NCI-H1092 treated with DMSO at 0.1 percent for 48 hours (cell line): ENCODE data around the gene PRDM5.
"Not testable (repeated sequence)": the region's sequence is repeated elsewhere in the genome, so short reads cannot be mapped to it uniquely, and the experiment has no call there.

Experiments used
- DNase-seq: peaks from one replicate; lab custom pipeline; 2025; lab: John Stamatoyannopoulos, UW

PRDM5 gene

DNA sequence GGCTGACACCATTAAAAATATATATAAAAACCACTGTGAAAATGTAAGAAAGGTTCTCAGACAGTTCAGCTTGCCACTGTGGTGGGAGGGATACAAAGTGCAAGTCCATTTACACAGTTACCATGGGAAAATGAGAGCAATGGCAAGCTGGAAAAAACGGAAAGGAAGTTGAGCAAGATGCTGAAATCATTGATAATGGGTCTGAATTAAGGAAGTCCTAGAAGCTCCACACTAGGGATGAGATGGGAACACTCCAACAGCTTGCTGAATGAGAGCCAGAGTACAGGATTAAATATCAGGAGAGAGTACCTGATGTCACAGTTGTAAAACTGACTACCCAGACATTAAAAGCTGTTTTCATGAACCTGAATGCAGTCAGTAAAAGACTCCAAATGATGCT is 218.6 kb downstream of the PRDM5 start:
- no peak for DNase-seq

GRCh38 chr4:120699354-120699753 is 223.2 kb downstream of the PRDM5 start:
- no peak for DNase-seq

DNA sequence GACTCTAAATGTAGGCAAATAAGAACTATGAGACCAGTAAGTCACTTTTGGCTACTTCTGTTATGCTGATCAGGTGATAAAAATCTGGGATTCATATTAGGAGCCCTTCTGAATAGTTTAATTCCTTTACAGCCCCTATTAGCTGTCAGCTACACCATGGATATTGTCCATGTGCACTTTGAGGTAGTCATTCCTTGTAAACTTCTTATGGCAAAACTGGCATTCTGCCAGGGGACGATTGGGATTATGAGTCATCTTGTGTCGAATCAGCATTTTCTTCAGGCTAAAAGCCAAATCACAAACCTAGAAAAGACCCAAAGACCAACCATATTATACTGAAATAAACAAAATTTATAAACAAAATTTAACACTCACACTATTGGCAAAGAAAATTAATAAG is 227.6 kb downstream of the PRDM5 start:
- no peak for DNase-seq

DNA sequence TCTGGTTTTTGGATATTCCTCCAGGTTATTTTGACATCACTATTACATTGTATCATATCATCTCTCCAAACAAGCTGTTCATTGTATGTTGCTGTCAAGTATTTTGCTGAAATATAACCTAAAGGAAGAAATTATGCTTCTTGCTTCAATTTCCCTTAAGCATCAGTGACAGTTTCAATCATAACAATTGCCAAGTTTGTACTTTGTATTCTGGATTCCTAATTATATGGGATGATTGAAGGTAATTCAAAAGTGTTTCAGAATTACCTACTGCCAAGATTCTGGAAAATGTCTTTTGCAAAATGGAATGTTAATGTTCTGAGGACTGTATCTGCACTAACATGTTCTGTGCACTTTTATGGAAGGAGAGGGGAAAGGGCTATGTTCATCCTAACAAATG is 228.7 kb downstream of the PRDM5 start:
- DNase-seq = no peak

GRCh38 chr4:120692964-120693363 is 229.6 kb downstream of the PRDM5 start:
- no peak for DNase-seq

DNA sequence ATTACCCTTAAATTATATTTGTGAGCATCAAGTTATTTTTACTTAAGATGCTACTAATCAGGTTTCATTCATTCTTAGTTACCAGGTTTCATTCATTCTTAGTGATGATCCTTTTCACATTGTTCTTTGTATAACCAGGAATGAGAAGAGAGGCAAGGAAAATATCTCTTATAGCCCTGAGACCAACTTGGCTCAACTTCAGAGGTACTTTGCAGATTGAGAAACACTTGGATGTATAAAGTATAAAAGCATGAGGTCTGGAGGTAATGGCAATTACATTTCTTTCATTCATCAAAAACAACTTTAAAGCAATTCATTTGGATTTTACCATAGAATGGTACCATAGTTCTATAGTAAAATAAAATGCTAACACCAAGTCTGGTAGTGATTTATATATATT is 231.0 kb downstream of the PRDM5 start:
- no peak for DNase-seq

DNA sequence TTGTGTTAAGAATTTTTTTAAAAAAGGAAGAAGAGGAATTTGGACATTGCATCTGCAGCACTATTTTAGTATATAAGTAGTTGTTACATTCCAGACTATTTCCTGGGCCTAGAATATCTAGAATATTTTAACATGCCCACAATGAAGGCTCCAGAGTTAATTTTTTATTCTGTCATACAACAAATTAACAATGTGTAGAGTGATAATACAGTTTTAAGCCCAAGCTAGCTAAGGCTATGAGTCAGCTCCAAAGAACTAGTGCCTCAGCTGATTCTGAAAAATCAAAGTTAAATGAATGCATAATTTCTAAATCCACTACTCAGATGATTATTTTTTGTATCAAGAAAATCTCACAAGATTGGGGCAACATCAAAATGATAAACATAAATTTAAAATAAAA is 231.4 kb downstream of the PRDM5 start:
- DNase-seq = no peak

DNA sequence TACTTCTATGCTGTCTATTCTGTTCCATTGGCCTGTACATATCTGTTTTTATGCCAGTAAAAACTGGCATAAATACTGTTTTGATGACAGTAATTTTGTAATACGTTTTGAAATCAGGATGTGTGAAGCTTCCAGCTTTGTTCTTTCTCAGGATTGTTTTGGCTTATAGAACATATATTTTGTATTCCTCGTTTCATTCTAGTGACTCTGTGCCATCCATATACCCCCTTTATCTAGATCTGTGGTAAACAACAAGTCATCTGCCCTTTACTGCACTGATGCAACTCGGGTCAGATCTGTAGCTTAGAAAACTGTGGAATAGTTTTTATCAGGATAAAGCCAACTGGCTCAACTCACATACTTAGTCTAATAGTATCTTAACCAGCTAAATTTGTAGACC is 233.7 kb downstream of the PRDM5 start:
- DNase-seq = no peak

DNA sequence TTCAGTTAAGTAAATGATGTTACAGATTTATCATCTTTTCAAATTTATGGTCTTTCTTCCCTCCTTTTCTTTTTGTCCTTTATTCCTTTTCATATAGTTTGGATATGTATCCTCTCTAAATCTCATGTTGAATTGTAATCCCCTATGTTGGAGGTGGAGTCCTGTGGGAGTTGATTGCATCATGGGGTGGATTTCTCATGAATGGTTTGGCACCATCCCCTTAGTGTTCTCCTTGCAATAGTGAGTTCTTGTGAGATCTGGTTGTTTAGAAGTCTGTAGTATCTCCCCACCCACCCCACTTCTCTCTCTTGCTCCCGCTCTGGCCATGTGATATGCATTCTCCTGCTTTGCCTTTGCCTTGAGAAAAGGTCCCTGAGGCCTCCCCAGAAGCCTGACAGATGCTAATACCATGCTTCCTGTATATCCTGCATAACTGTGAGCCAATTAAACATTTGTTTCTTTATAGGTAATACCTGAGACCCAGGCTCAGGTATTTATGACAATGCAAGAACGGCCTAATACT is 236.7 kb downstream of the PRDM5 start:
- DNase-seq = no peak

GRCh38 chr4:120683897-120684540 is 238.5 kb downstream of the PRDM5 start:
- DNase-seq = no peak

DNA sequence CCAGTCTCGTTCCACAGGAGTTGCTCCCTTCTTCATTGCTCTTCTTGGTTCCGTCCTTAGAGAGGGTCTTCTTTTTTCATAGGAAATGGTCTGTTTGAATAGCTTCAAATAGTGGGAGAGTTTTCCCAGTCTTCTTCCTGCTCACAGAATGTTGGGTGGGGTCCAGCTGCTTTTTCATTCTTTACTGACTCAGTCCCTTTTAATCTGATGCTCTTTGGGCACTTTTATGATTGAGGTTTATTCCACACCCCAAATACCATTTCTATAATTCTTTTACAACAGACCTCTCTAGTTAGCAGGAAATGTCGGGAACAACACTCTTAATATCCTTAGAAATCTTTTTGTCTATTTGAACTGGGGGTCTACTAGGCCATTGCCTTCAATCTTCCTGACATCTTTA is 239.5 kb downstream of the PRDM5 start:
- no peak for DNase-seq

DNA sequence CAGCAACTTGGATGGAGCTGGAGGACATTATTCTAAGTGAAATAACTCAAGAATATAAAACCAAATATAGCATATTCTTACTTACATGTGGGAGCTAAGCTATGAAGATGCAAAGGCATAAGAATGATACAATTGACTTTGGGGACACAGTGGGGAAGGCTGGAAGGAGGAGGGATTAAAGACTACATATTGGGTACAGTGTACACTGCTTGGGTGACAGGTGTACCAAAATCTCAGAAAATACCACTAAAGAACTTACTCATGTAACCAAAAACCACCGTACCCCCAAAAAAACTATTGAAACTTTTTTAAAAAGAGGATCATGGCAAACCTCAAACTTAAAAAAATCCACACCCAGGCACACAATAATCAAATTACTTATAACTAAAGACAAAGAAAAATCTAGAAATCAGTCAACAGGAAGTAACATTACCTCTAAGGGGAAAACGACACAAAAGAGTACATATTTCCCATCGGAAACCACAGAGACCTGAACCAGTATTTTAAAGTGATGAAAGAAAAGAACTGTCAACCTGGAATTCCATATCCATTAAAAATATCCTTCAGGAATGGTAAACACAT is 241.8 kb downstream of the PRDM5 start:
- DNase-seq = no peak

DNA sequence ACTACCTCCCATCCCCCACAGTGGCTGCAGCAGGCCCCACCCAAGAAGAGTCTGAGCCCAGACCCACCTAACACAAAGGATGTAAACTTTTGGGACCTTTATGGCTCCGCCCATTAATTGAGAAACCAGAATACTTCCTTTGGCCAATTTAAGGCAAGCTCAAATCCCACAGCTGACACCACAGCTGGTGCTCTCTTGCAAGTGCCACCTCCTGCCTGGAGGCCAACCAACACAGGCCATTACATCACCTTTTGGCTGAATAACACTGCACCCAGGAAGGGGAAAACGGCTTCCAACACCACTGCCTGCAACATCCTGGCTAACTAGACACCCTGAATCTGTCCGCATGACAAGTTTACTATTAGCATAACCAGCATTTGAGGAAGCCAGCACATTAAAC is 248.8 kb downstream of the PRDM5 start:
- no peak for DNase-seq

- DNase-seq = no peak
Measured at GRCh38 chr4:120672558-120673147, 249.9 kb downstream of the PRDM5 start.

GRCh38 chr4:120672076-120672475 is 250.4 kb downstream of the PRDM5 start:
- DNase-seq = no peak

GRCh38 chr4:120671538-120671937 is 251.0 kb downstream of the PRDM5 start:
- DNase-seq = no peak

- DNase-seq = no peak
Measured at GRCh38 chr4:120667102-120667501, 255.4 kb downstream of the PRDM5 start.

DNA sequence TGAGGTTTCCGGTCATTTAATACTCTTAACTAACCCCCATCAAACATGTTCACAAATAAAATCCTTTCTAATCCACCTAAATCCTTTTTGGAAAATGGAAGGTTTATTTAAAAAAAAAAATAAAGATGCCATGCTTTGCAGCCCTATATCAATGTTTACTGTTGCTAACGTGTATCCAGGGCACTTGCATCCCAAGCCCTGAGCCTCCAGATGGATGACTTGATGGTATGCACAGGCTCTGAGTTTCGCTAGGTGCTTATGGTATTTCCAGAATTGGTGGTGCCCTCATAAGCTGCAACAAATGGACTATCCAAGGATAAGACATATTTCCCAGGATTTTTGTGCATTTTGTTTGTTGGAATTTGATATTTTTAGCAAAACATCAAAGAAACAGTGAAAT is 257.7 kb downstream of the PRDM5 start:
- DNase-seq = no peak

- no peak for DNase-seq
Measured at GRCh38 chr4:120659616-120660170, 262.8 kb downstream of the PRDM5 start.

DNA sequence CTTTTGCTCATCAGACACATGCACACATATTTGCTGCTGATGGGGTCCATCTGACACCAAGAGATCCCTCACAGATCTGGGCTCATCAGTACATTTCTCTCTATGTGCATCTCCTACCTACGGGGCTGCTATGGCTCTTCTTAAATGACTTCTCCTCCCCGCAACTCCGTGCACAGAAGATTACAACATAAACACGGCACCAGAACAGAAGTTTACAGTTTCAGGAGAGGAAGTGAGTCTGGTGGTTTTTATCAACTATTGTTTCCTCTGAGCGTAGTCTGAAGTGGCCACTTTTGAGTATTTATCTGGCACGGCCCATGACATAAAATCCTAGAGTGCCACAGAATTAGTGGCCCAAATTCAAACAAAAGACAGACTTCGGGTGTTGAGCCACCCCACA is 263.8 kb downstream of the PRDM5 start:
- no peak for DNase-seq

DNA sequence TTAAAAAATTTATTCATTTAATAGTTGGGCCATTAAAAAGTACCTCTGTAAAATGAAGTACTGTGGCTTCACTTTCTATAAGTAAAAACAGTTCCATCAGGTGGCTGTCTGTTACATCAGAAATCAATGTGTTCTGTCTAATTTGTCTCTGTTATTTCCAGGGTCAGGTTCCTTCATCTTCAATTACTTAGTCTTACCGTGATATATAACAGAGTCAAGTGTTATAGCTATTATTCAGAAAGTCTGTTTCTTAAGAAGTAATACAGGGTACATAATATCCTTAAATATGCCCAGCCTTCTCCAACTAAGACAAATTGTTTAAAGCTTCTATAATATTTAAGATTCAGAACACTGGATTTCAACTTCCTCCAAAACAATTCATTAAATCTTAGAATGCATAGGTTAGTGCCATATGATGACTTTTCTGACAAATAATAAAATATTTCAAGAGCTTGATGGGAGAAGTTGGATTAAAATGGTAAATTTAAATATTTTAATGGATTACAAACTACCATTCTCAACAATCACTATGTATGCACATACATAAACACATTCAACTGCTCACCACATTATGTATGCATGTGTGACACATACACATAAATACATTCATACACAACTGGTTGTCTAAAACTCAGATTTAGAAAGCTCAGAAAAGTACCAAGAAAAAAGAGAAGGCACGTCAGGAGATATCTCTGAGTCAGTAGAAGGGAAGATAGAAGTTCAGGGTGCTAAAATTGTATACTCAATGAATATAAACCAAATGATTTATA is 268.5 kb downstream of the PRDM5 start:
- DNase-seq = no peak

GRCh38 chr4:120648336-120648735 is 274.2 kb downstream of the PRDM5 start:
- DNase-seq = not testable (repeated sequence)
